Mesenchymal stem cell (in vitro differentiated cells and primary cell): ENCODE measurements around the gene DOCK10.
A peak's percentile ranks its signal among the peaks of the same experiment; 100 is the strongest.

Experiments used
- DNase-seq: peaks from one replicate; pipeline ENCODE4 v3.0.0-alpha.2; 2013
- H2AFZ ChIP-seq: one replicate; pipeline ENCODE4 v1.6.1; 2013; ENCODE audit warnings: low read depth, mild to moderate bottlenecking, control low read depth, inconsistent platforms, low read length, moderate library complexity
- H2AK5ac ChIP-seq: 2 replicates; pipeline ENCODE4 v1.6.1; 2013; ENCODE audit warnings: low read length, moderate library complexity, mild to moderate bottlenecking, inconsistent platforms; ENCODE audit not compliant: severe bottlenecking
- H2BK120ac ChIP-seq: one replicate; pipeline ENCODE4 v1.6.1; 2013; ENCODE audit warnings: low read depth, mild to moderate bottlenecking, inconsistent platforms, low read length, moderate library complexity
- H2BK12ac ChIP-seq, 2 experiments: one replicate each; pipeline ENCODE4 v1.6.1; 2013; ENCODE audit warnings: inconsistent platforms in 2 of 2, low read length in 2 of 2, mild to moderate bottlenecking in 2 of 2, moderate library complexity in 2 of 2, control low read depth in 1 of 2
- H2BK15ac ChIP-seq: one replicate; pipeline ENCODE4 v1.6.1; 2013; ENCODE audit warnings: mild to moderate bottlenecking, low read depth, inconsistent platforms; ENCODE audit not compliant: poor library complexity, severe bottlenecking
- H2BK5ac ChIP-seq: 2 replicates; pipeline ENCODE4 v1.6.1; 2013; ENCODE audit warnings: low read depth, mild to moderate bottlenecking, low read length, control low read depth, inconsistent platforms; ENCODE audit not compliant: poor library complexity, severe bottlenecking
- H3K14ac ChIP-seq, 2 experiments: one replicate each; pipeline ENCODE4 v1.6.1; 2013; ENCODE audit warnings: inconsistent platforms in 2 of 2, low read length in 2 of 2, control low read depth in 1 of 2, mild to moderate bottlenecking in 1 of 2, moderate library complexity in 1 of 2
- H3K18ac ChIP-seq, 2 experiments: one replicate each; pipeline ENCODE4 v1.6.1; 2013; ENCODE audit warnings: inconsistent platforms in 2 of 2, low read length in 2 of 2, control low read depth in 1 of 2, low read depth in 1 of 2, mild to moderate bottlenecking in 1 of 2
- H3K23ac ChIP-seq, 2 experiments: one replicate each; pipeline ENCODE4 v1.6.1; 2013; ENCODE audit warnings: inconsistent platforms in 2 of 2, low read length in 2 of 2, mild to moderate bottlenecking in 2 of 2, moderate library complexity in 2 of 2, control low read depth in 1 of 2
- H3K27ac ChIP-seq: 2 replicates; pipeline ENCODE4 v1.5.1; 2013; ENCODE audit warnings: mild to moderate bottlenecking, moderate library complexity, low read length, control low read depth, inconsistent platforms; ENCODE audit not compliant: poor library complexity, severe bottlenecking
- H3K27me3 ChIP-seq, 2 experiments: 2 replicates each; pipeline versions ENCODE4 v1.6.1 to v1.7.0; 2013; ENCODE audit warnings: low read length in 2 of 2, mild to moderate bottlenecking in 2 of 2, moderate library complexity in 2 of 2, control low read depth in 1 of 2, inconsistent platforms in 1 of 2; ENCODE audit not compliant: control insufficient read depth in 1 of 2, insufficient read depth in 1 of 2
- H3K36me3 ChIP-seq, 2 experiments: 2 replicates each; pipeline versions ENCODE4 v1.6.1 to v1.7.0; 2013; ENCODE audit warnings: low read length in 2 of 2, control low read depth in 1 of 2, inconsistent platforms in 1 of 2, low read depth in 1 of 2, mild to moderate bottlenecking in 1 of 2; ENCODE audit not compliant: insufficient read depth in 2 of 2, control insufficient read depth in 1 of 2
- H3K4ac ChIP-seq, 2 experiments: one replicate each; pipeline ENCODE4 v1.6.1; 2013; ENCODE audit warnings: inconsistent platforms in 2 of 2, low read length in 2 of 2, mild to moderate bottlenecking in 2 of 2, moderate library complexity in 2 of 2, control low read depth in 1 of 2, low read depth in 1 of 2
- H3K4me1 ChIP-seq: 2 replicates; pipeline ENCODE4 v1.6.1; 2013; ENCODE audit warnings: low read depth, low read length, control low read depth; ENCODE audit not compliant: control insufficient read depth, insufficient read depth
- H3K4me2 ChIP-seq: 2 replicates; pipeline ENCODE4 v1.6.1; 2013; ENCODE audit warnings: low read length, mild to moderate bottlenecking, inconsistent platforms; ENCODE audit not compliant: poor library complexity, severe bottlenecking
- H3K4me3 ChIP-seq, 2 experiments: 2 replicates each; pipeline versions ENCODE4 v1.5.1 to v1.7.0; 2013; ENCODE audit warnings: low read length in 2 of 2, mild to moderate bottlenecking in 2 of 2, control low read depth in 1 of 2, low read depth in 1 of 2; ENCODE audit not compliant: insufficient read depth in 1 of 2
- H3K79me1 ChIP-seq: replicated peaks from 2 replicates; pipeline ENCODE4 v1.6.1; 2013; ENCODE audit warnings: mild to moderate bottlenecking, control low read depth, low read length, inconsistent platforms; ENCODE audit not compliant: poor library complexity, severe bottlenecking
- H3K9ac ChIP-seq: 2 replicates; pipeline ENCODE4 v1.7.0; 2013; ENCODE audit warnings: mild to moderate bottlenecking, low read length, moderate library complexity
- H3K9me3 ChIP-seq: 2 replicates; pipeline ENCODE4 v1.7.0; 2013; ENCODE audit warnings: mild to moderate bottlenecking, low read length; ENCODE audit not compliant: control insufficient read depth
- H4K8ac ChIP-seq: one replicate; pipeline ENCODE4 v1.6.1; 2013; ENCODE audit warnings: inconsistent platforms, mild to moderate bottlenecking, low read length, moderate library complexity
- H4K91ac ChIP-seq: one replicate; pipeline ENCODE4 v1.6.1; 2013; ENCODE audit warnings: mild to moderate bottlenecking, low read length, inconsistent platforms
- WGBS: methylation state at CpG from one replicate; pipeline ENCODE4 v1.1.7; 2013; ENCODE audit warnings: mixed read lengths; 5-methylcytosine and 5-hydroxymethylcytosine counted together

Gene DOCK10

DNA sequence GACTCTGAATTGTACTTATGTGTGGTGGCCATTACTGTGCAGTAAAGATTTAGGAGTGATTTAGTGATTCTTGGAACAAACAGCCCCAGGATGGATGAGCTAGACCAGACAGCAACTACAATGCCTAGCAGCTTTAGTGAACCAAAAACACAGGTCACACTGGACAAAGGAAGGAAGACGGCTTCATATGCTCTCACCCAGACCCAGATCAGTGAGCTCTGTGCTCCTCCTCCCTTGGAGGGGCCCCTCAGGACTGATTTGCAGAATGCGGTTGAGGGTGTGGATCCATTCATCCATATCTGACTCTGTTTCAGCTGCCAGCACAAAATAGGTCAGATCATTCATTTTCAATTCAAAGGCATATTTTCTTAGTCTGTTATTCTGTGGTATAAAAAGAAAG, 166.4 kb downstream of the DOCK10 start:
- Histone ChIP-seq H3K27me3 (no peaks in the 10 kb centered on the region), H2BK120ac (no peak overlapping the region), H3K4me3 (no peak overlapping the region), H3K79me1 (peaks cover 8% of the 10 kb centered on the region), H3K9ac (no peak overlapping the region), H4K91ac (no peak overlapping the region), H3K27ac (peak overlapping the region; percentile 12), H3K18ac (peak overlapping the region in 1 of 2 experiments; percentile 72), H3K4ac (no peak overlapping the region), H2AFZ (no peak overlapping the region), H4K8ac (no peak overlapping the region), H3K23ac (no peak overlapping the region), H2BK5ac (no peak overlapping the region), H2BK15ac (no peak overlapping the region), H3K4me1 (peaks cover 2% of the 10 kb centered on the region), H3K4me2 (no peak overlapping the region), H3K9me3 (no peaks in the 10 kb centered on the region), H3K14ac (no peak overlapping the region), H3K36me3 (peaks cover 8 to 95% of the 10 kb centered on the region in 2 experiments), H2BK12ac (no peak overlapping the region), H2AK5ac (no peak overlapping the region)
- no peak for DNase-seq
- WGBS, result 67% methylated on average over 1 of the region's 2 CpGs

DNA sequence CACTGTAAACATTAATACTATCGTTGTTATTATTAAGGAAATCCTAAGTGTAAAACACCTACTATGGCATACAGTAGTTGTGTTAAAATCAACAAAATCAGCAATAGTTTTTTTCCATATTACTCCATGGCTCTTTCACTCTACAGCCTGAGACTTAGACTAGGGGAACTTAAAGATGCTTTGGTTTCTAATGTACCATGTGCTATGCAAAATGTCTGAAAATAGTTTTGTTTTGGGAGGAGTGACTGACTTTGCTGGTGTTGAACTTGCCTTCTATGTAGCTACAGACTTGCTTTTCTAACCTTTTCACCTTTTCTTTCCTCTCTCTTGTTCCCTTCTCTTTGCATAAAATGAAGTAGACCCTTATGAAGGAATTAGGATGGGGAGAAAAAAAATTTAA, 167.1 kb downstream of the DOCK10 start:
- Histone ChIP-seq H3K18ac (no peak overlapping the region), H3K14ac (no peak overlapping the region), H3K36me3 (peaks cover 8 to 92% of the 10 kb centered on the region in 2 experiments), H3K9ac (no peak overlapping the region), H2AK5ac (no peak overlapping the region), H4K91ac (no peak overlapping the region), H2AFZ (no peak overlapping the region), H4K8ac (no peak overlapping the region), H2BK12ac (no peak overlapping the region), H3K4ac (no peak overlapping the region), H3K9me3 (no peaks in the 10 kb centered on the region), H2BK5ac (no peak overlapping the region), H2BK15ac (no peak overlapping the region), H3K4me3 (no peak overlapping the region), H2BK120ac (no peak overlapping the region), H3K79me1 (peaks cover 8% of the 10 kb centered on the region), H3K4me2 (no peak overlapping the region), H3K4me1 (peaks cover 2% of the 10 kb centered on the region), H3K27ac (no peak overlapping the region), H3K27me3 (no peaks in the 10 kb centered on the region), H3K23ac (no peak overlapping the region)
- DNase-seq, result no peak
- no CpG with 5 or more reads among the region's 1 CpG for WGBS

DNA sequence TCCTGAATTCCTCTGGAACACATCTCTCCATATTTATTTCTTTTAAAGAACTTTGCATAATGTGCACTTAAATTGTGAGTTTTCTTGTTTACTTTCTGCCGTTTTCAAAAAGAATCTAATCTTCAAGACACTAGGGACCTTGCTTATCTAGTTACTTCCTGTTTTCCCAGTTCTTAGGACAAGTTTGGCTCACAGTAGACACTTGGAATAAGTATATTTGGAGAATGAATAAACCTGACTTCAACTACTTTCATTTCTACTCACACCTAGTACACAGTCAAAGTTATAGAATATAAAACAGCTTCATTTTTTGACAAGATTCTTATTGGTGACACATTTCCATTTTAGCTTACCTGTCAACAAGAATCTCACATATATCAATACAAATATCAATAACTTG, 170.5 kb downstream of the DOCK10 start:
- Histone ChIP-seq H2AFZ (no peak overlapping the region), H3K23ac (no peak overlapping the region), H3K14ac (no peak overlapping the region), H2BK5ac (no peak overlapping the region), H3K4me3 (no peak overlapping the region), H4K91ac (no peak overlapping the region), H3K4me1 (peaks cover 2% of the 10 kb centered on the region), H3K4ac (no peak overlapping the region), H2AK5ac (no peak overlapping the region), H3K27me3 (no peaks in the 10 kb centered on the region), H2BK120ac (no peak overlapping the region), H3K9ac (no peak overlapping the region), H4K8ac (no peak overlapping the region), H3K27ac (no peak overlapping the region), H3K9me3 (no peaks in the 10 kb centered on the region), H3K18ac (no peak overlapping the region), H3K36me3 (peaks cover 3 to 79% of the 10 kb centered on the region in 2 experiments), H3K4me2 (no peak overlapping the region), H3K79me1 (no peaks in the 10 kb centered on the region), H2BK12ac (no peak overlapping the region), H2BK15ac (no peak overlapping the region)
- DNase-seq, result no peak
- WGBS, result no CpG with 5 or more reads among the region's 1 CpG

DNA sequence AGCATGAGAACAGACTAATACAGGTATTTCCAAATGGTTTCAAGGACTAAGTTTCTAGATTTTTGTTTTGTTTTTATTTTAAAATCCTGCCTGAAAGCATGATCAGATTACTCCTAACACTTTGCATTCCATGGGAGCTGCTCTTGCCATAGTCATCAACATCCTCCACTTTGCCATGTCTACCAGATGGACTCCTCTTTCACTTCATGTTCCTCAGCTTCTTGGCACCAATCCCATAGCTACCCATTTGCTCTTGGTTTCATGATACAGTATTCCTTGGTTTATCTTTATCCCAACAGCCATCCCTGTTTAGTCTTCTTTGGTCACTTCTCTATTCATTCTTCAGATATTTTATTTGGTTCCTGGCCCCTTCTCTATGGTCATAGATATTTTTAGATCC, 171.9 kb downstream of the DOCK10 start:
- no peaks in the 10 kb centered on the region for H3K4me1 ChIP-seq
- no peak overlapping the region for H3K4ac ChIP-seq
- no peak overlapping the region for H3K4me3 ChIP-seq
- DNase-seq, result no peak
- no peak overlapping the region for H3K4me2 ChIP-seq
- no peak overlapping the region for H3K18ac ChIP-seq
- no peak overlapping the region for H2AFZ ChIP-seq
- no peak overlapping the region for H2BK5ac ChIP-seq
- H3K9me3 ChIP-seq, result no peaks in the 10 kb centered on the region
- H3K23ac ChIP-seq, result no peak overlapping the region
- H4K91ac ChIP-seq, result no peak overlapping the region
- H4K8ac ChIP-seq, result no peak overlapping the region
- no peak overlapping the region for H3K14ac ChIP-seq
- no peak overlapping the region for H3K27ac ChIP-seq
- H3K27me3 ChIP-seq, result no peaks in the 10 kb centered on the region
- peaks cover 1% of the 10 kb centered on the region for H3K79me1 ChIP-seq
- no peak overlapping the region for H2BK12ac ChIP-seq
- no peak overlapping the region for H2BK15ac ChIP-seq
- no peak overlapping the region for H2BK120ac ChIP-seq
- peak overlapping the region; percentile 76 for H3K9ac ChIP-seq
- H2AK5ac ChIP-seq, result no peak overlapping the region
- H3K36me3 ChIP-seq, result peaks cover 3 to 80% of the 10 kb centered on the region in 2 experiments
